Esophagus muscularis mucosa (tissue), 4 donors: Measurements from ENCODE around the gene FASTK.

Source experiments
- EP300 ChIP-seq: sonication (generic); formaldehyde crosslinking; IDR thresholded peaks from one replicate; pipeline ENCODE4 v1.6.1; 2017; ENCODE audit warnings: antibody characterized with exemption
- POLR2A ChIP-seq: fragments of 450-650 bp; IDR thresholded peaks from one replicate; pipeline ENCODE4 v1.6.1; 2017; ENCODE audit warnings: antibody characterized with exemption, moderate library complexity, mild to moderate bottlenecking, low read depth
- POLR2AphosphoS5 ChIP-seq, 2 donors: sonication (generic); formaldehyde crosslinking; IDR thresholded peaks; one replicate each; pipeline ENCODE4 v1.6.1; 2017; ENCODE audit warnings: antibody characterized with exemption in 2 of 2
- TF ChIP-seq, protein P1 (sequence below), 3 experiments: fragments of 200-600 bp in 2 of 3; fragments of 450-650 bp in 1 of 3; sonication (generic) in 2 of 3; IDR thresholded peaks; one replicate each; pipeline ENCODE4 v1.5.1; 2017 to 2019; ENCODE audit warnings: antibody characterized with exemption in 3 of 3, mild to moderate bottlenecking in 2 of 3, moderate library complexity in 1 of 3

DNA sequence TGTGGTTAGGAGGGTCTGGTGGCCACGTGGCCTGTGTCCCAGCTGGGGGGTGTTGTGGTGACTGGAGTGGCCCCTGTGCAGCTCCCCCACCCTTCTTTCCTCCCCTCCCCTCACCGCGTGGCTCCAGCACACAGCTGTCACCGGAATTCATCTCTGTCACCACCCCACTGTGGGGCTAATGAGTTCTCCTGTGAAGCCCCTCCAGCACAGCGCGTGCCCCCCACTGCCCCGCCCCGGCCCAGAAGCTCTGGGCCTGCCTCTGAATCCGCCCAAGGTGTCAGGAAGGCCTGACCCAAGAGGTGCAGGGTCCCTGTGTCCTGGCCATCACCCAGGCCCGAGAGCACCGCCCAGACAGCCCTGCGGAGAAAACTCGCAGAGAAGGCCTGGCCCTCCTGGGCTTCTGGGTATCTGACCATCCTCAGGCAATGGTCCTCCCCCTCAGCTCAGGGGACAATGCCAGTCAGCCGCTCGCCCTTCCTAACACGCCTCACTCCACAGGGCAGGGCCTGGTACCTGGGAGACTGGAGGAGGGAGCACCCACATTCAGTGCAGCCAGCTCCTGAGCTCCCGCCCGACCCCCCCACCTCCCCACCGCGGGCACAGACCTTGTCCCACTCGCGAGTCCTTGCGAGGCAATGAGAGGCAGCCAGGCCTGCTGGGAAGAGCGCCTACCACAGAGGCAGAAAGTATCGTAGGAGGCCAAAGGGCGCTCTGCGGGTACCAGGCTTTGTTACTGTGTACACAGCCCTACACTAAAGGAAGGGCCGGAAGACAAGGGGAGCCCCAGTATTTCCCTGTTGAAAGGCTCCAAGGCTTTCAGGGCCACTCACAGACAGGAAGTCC is 48.7 kb upstream of the FASTK start:
- TF ChIP-seq, protein P1, sequence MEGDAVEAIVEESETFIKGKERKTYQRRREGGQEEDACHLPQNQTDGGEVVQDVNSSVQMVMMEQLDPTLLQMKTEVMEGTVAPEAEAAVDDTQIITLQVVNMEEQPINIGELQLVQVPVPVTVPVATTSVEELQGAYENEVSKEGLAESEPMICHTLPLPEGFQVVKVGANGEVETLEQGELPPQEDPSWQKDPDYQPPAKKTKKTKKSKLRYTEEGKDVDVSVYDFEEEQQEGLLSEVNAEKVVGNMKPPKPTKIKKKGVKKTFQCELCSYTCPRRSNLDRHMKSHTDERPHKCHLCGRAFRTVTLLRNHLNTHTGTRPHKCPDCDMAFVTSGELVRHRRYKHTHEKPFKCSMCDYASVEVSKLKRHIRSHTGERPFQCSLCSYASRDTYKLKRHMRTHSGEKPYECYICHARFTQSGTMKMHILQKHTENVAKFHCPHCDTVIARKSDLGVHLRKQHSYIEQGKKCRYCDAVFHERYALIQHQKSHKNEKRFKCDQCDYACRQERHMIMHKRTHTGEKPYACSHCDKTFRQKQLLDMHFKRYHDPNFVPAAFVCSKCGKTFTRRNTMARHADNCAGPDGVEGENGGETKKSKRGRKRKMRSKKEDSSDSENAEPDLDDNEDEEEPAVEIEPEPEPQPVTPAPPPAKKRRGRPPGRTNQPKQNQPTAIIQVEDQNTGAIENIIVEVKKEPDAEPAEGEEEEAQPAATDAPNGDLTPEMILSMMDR (IDR thresholded peaks at IDR 0.05) = no peak
- TF ChIP-seq POLR2A = no peak
- TF ChIP-seq EP300 = no peak
- TF ChIP-seq POLR2AphosphoS5 (IDR thresholded peaks at IDR 0.05) = no peak
